Mesothelial cell of epicardium (in vitro differentiated cells): Measurements from ENCODE around the gene NUP93. TPM values are rescaled to one million over a fixed set of nuclear protein-coding genes. Genes with fewer than 3 reads are reported as not detected.

Source experiments
- DNase-seq, 2 experiments: peaks; one replicate each; pipeline ENCODE4 v3.0.0; 2021; ENCODE audit warnings: low spot score in 2 of 2; ENCODE audit not compliant: unreplicated experiment in 2 of 2
- H3K27ac Mint-ChIP-seq: 2 replicates; pipeline ENCODE4 v1.8.0; 2021; ENCODE audit warnings: mixed read lengths
- H3K27me3 Mint-ChIP-seq: 2 replicates; pipeline ENCODE4 v1.8.0; 2021; ENCODE audit warnings: low read depth, mixed read lengths
- H3K36me3 Mint-ChIP-seq: 2 replicates; pipeline ENCODE4 v1.8.0; 2021; ENCODE audit warnings: mixed read lengths
- H3K4me1 Mint-ChIP-seq: 2 replicates; pipeline ENCODE4 v1.8.0; 2021; ENCODE audit warnings: mixed read lengths
- H3K4me3 Mint-ChIP-seq: 2 replicates; pipeline ENCODE4 v1.8.0; 2021; ENCODE audit warnings: mild to moderate bottlenecking, moderate library complexity, mixed read lengths
- H3K9me3 Mint-ChIP-seq: 2 replicates; pipeline ENCODE4 v1.8.0; 2021; ENCODE audit warnings: mixed read lengths
- CTCF ChIP-seq: fragments of 200-600 bp; sonication (generic); IDR thresholded peaks from one replicate; pipeline ENCODE4 v1.5.0; 2021; ENCODE audit warnings: antibody characterized with exemption; ENCODE audit not compliant: unreplicated experiment
- total RNA-seq: library from RNA; stranded (reverse); gene quantifications from 3 replicates; pipeline ENCODE4 v1.2.1, GENCODE V29; 2021

NUP93 gene
- total RNA-seq, 1 donor from 2014 or later = 74.6 TPM

DNA sequence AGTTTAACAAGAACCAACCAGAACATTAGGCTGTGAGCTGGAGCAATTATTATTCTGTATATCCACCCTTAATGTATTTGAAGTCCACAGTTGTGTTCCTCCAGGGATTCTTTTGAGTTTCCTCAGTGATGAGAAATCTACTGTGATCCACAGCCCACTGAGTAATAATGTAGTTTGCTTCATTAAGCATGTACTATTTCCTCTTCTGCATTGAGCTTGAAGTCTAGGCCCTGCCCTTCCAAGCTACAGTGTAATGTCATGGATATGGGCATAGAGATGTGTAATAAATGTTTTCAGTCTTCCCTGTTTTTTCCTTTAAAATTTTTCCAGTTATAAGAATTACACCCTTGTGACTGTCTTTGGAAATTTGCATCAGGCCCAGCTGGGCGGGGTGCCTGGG lies 98.7 kb downstream of the NUP93 start:
- H3K36me3 Mint-ChIP-seq = peaks cover 38% of the 10 kb centered on the region

GRCh38 chr16:56830669-56831068 lies 100.7 kb downstream of the NUP93 start:
- Mint-ChIP-seq H3K36me3 (peaks cover 44% of the 10 kb centered on the region), H3K27me3 (no peaks in the 10 kb centered on the region), H3K27ac (peak overlapping the region; percentile 5), H3K4me1 (peaks cover 6% of the 10 kb centered on the region), H3K9me3 (no peaks in the 10 kb centered on the region), H3K4me3 (no peak overlapping the region)
- no peak for TF ChIP-seq CTCF
- no peak for DNase-seq

More for the DNA sequence above, 98.7 kb downstream of the NUP93 start:
- no peak for DNase-seq
- no peak for TF ChIP-seq CTCF
- H3K9me3 Mint-ChIP-seq = no peaks in the 10 kb centered on the region
- no peaks in the 10 kb centered on the region for H3K27me3 Mint-ChIP-seq
- no peak overlapping the region for H3K4me3 Mint-ChIP-seq
- no peak overlapping the region for H3K27ac Mint-ChIP-seq
- H3K4me1 Mint-ChIP-seq = peaks cover 6% of the 10 kb centered on the region

DNA sequence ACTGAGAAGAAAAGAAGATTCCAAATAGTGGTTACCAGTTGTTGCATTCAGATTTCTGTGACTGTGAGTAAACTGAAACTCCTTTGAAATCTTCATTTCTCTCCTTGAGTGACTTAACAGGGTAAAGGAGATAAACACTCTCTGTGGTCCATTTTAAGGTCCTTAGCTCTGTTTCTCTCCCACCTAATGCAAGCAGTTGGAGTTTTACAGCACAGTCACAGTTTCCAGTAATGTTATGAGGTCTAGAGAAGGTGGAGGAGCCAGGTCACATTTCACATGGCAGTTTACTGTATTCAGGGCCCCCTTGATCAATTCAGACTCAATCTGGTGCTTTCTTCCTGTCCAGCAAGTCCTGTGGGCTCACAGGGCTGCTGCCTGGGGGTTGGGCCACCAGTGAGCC lies 102.8 kb downstream of the NUP93 start:
- no peak overlapping the region for H3K4me3 Mint-ChIP-seq
- no peaks in the 10 kb centered on the region for H3K9me3 Mint-ChIP-seq
- H3K36me3 Mint-ChIP-seq = peaks cover 48% of the 10 kb centered on the region
- no peaks in the 10 kb centered on the region for H3K27me3 Mint-ChIP-seq
- H3K27ac Mint-ChIP-seq = no peak overlapping the region
- TF ChIP-seq CTCF = no peak
- peaks cover 16% of the 10 kb centered on the region for H3K4me1 Mint-ChIP-seq
- no peak for DNase-seq

DNA sequence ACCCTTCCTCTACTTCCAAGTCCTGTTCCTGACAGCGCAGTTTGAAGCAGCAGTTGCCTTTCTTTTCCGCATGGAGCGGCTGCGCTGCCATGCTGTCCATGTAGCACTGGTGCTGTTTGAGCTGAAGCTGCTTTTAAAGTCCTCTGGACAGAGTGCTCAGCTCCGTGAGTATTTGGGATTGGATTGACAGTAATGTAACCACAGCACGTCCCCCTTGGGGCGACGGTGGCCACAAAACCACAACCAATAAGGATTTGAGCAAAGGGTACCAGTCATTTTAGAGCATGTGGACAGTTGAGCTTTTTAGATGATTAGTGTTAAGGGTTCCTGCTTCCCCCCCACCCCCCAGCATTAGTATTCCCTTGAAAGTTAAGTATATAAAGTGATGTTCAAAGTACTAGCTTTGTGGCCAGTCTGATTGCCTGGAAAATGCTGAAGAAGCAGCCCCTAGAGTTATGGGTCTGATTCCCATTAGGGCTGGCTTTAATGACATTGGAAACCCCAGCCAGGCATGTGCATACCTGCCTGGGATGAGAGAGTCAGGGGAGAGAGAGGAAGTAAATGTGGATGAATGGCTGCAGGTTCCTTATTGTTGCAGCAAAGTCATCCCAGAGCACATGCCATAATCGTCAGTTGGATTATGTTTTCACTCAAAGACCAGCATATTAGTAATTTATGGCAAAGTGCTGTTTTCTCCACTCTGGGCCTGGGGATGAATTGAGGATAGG lies 103.5 kb downstream of the NUP93 start:
- H3K9me3 Mint-ChIP-seq = no peaks in the 10 kb centered on the region
- peaks cover 16% of the 10 kb centered on the region for H3K4me1 Mint-ChIP-seq
- H3K27me3 Mint-ChIP-seq = no peaks in the 10 kb centered on the region
- no peak for DNase-seq
- no peak overlapping the region for H3K27ac Mint-ChIP-seq
- no peak for TF ChIP-seq CTCF
- H3K36me3 Mint-ChIP-seq = peaks cover 54% of the 10 kb centered on the region
- no peak overlapping the region for H3K4me3 Mint-ChIP-seq

GRCh38 chr16:56835320-56835719 lies 105.4 kb downstream of the NUP93 start:
- no peak for TF ChIP-seq CTCF
- H3K4me1 Mint-ChIP-seq = peaks cover 16% of the 10 kb centered on the region
- H3K36me3 Mint-ChIP-seq = peaks cover 51% of the 10 kb centered on the region
- DNase-seq = no peak
- H3K9me3 Mint-ChIP-seq = no peaks in the 10 kb centered on the region
- no peak overlapping the region for H3K27ac Mint-ChIP-seq
- H3K4me3 Mint-ChIP-seq = no peak overlapping the region
- no peaks in the 10 kb centered on the region for H3K27me3 Mint-ChIP-seq
